T-helper 17 cell (primary cell): ENCODE measurements around the gene FOSL2. TPM values are rescaled to one million over a fixed set of nuclear protein-coding genes. Genes with fewer than 3 reads are reported as not detected.
A peak's percentile ranks its signal among the peaks of the same experiment; 100 is the strongest.

Source experiments
- ATAC-seq: fragments of 150-1000 bp; cut with Tn5 transposase; 2 replicates; pipeline ENCODE4 v1.10.0; 2021; ENCODE audit warnings: mild to moderate bottlenecking, moderate library complexity
- DNase-seq, 3 donors: peaks; one replicate each; pipeline versions ENCODE4 v3.0.0 to v3.0.0-alpha.2; 2020 to 2021
- H3K9me3 ChIP-seq: one replicate; pipeline ENCODE4 v1.7.0; 2013; ENCODE audit warnings: low read length, mild to moderate bottlenecking; ENCODE audit not compliant: control insufficient read depth, poor library complexity, severe bottlenecking
- H3K27ac Mint-ChIP-seq: one replicate; pipeline ENCODE4 v1.8.0; 2022; ENCODE audit warnings: mild to moderate bottlenecking, moderate library complexity, mixed read lengths
- H3K27me3 Mint-ChIP-seq: one replicate; pipeline ENCODE4 v1.8.0; 2022; ENCODE audit warnings: mixed read lengths
- H3K36me3 Mint-ChIP-seq: one replicate; pipeline ENCODE4 v1.8.0; 2022; ENCODE audit warnings: low read depth, mixed read lengths
- H3K4me1 Mint-ChIP-seq: one replicate; pipeline ENCODE4 v1.8.0; 2022; ENCODE audit warnings: mild to moderate bottlenecking, mixed read lengths
- H3K4me3 Mint-ChIP-seq: one replicate; pipeline ENCODE4 v1.8.0; 2022; ENCODE audit warnings: mild to moderate bottlenecking, moderate library complexity, mixed read lengths
- total RNA-seq, 4 donors: library from RNA in 2 of 4; stranded (reverse) in 2 of 4; gene quantifications; one replicate each; pipeline ENCODE4 v1.2.3 and lab custom pipeline; 2022 to 2026

The FOSL2 gene
- total RNA-seq, 2 donors from 2014 or later = 114 to 153 TPM

DNA sequence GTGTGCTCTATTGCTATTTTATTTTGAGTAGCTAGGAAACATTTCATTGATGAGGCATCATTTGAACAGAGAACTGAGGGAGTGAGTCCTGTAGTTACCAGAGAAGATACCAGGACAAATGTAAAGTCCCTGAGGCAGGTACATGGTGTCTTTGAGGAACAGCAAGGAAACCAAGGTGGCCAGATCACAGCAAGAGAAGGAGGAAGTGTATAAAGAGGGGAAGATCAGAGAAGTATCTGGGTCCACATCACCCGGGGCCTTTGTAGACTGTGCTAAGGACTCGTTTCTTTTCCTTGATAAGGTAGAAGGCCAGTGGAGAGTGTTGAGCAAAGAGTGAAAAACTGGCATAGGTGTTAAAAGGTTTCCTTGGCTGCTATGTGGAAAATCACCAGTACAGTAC lies 68.4 kb downstream of the FOSL2 start:
- Mint-ChIP-seq H3K4me3 (no peak overlapping the region), H3K27me3 (peaks cover 10% of the 10 kb centered on the region), H3K27ac (no peak overlapping the region), H3K36me3 (peaks cover 3% of the 10 kb centered on the region), H3K4me1 (peaks cover 12% of the 10 kb centered on the region)
- ATAC-seq (no peak), DNase-seq (no peak)
- H3K9me3 ChIP-seq = no peaks in the 10 kb centered on the region

DNA sequence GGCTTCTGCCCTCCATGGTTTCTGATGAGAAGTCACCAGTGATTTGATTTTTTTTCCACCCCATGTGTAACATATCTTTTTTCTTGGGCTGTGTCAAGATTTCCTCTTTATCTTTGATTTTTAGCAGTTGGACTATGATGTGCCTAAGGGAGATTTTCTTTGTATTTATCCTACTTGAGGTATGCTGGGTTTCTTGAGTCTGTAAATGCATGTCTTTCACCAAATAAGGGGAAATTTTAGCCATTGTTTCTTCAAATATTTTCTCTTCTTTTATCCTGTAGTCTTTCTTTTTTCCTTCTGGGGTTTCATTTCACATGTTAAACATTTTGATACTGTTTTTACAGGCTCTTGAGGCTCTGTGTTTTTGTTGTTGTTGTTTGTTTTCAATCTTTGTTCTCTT lies 69.5 kb downstream of the FOSL2 start:
- no peaks in the 10 kb centered on the region for H3K9me3 ChIP-seq
- ATAC-seq (no peak), DNase-seq (no peak)
- H3K4me1 Mint-ChIP-seq = peaks cover 13% of the 10 kb centered on the region
- H3K27ac Mint-ChIP-seq = no peak overlapping the region
- H3K36me3 Mint-ChIP-seq = peaks cover 3% of the 10 kb centered on the region
- H3K27me3 Mint-ChIP-seq = peaks cover 9% of the 10 kb centered on the region
- no peak overlapping the region for H3K4me3 Mint-ChIP-seq

DNA sequence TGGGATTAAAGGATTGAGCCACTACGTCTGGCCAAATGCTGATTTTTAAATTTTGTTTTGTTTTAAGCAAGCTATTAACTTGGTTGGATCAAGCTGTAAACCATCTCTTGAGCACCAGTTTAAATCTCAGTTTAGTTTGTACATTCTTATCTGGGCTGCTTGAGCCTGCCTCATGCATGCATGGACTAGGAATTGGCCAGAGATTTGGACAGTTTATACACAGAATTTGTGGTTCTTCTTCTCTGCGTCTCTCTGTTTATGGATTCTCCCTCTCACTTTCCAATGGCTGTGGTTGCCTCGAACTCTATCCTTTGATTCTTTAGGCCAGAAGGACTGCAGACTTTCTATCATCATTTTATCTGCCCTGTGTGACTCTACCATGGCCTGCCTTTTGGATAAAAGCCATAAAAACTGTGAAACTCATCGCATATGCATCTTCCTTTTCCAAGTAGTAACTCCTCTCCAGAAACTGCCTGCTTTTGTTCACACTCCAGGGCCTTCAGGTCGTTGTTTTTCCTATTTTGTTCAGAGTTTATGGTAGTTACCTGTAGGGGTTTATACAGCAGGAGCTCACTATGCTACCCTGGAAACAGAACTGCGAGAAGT lies 70.7 kb downstream of the FOSL2 start:
- Mint-ChIP-seq H3K36me3 (peaks cover 3% of the 10 kb centered on the region), H3K4me1 (peaks cover 10% of the 10 kb centered on the region), H3K27ac (no peak overlapping the region)

DNA sequence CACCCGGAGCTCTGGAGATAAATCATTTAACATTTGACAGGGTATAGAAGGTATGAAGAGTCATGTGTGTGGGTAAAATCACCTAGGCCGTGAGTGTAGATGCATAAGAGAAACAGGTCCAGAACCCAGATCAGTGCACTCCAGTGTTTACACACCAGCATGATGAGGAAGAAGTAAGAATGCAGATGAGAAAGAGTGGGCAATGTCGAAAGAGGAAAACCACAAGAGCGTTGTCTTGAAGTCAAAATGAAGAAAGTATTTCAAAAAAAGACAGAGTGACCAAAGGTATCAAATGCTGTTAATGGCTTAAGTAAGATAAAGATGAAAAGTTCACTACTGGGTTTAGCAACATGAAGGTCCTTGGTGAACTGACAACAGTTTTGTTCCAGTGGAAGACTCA lies 71.2 kb downstream of the FOSL2 start:
- H3K36me3 Mint-ChIP-seq = peaks cover 3% of the 10 kb centered on the region
- ATAC-seq = no peak
- H3K9me3 ChIP-seq = no peaks in the 10 kb centered on the region
- peaks cover 12% of the 10 kb centered on the region for H3K4me1 Mint-ChIP-seq
- DNase-seq = no peak
- H3K27me3 Mint-ChIP-seq = no peaks in the 10 kb centered on the region
- no peak overlapping the region for H3K4me3 Mint-ChIP-seq
- no peak overlapping the region for H3K27ac Mint-ChIP-seq

More for the DNA sequence above, 70.7 kb downstream of the FOSL2 start:
- no peak for ATAC-seq
- no peaks in the 10 kb centered on the region for H3K27me3 Mint-ChIP-seq
- no peaks in the 10 kb centered on the region for H3K9me3 ChIP-seq
- DNase-seq = no peak
- no peak overlapping the region for H3K4me3 Mint-ChIP-seq

DNA sequence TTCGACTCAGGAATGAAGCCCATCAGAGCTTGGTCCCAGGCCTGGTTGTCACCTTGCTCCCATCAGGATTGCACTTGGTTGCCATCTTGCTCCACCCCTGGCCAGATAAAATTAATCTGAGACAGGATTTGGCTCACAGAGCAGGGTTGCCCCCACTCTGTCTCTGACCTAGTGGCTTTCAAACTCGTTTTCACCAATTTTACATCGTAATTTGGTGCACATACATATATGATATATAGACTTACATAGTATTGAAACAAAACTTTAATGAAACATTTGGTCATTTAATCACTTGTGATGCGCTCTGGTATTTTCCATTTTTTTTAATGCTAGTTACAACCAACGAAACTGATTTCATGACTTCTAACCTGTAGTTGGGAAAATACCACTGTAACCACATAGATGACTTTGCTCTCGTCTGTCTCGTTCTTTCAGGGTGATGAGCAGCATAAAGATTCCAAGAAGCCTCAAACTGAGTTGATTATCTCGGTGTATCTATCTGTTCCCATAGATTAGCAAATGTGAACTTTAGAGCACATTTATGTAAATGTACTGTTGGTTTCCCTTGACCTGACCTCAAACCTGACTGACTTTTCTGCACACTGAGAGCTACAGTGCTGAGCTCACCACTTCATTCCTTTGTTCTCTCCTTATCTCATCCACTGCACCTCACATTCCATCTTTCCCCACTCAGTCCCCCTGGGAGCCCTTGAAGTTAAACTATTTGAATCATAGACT lies 72.7 kb downstream of the FOSL2 start:
- no peaks in the 10 kb centered on the region for H3K27me3 Mint-ChIP-seq
- peak; percentile 68 for ATAC-seq
- peaks cover 3% of the 10 kb centered on the region for H3K36me3 Mint-ChIP-seq
- peak overlapping the region; percentile 45 for H3K27ac Mint-ChIP-seq
- no peak for DNase-seq
- H3K4me3 Mint-ChIP-seq = peak overlapping the region; percentile 55
- no peaks in the 10 kb centered on the region for H3K9me3 ChIP-seq
- peaks cover 17% of the 10 kb centered on the region for H3K4me1 Mint-ChIP-seq

Other genes starting within 250 kb of the FOSL2 start
- 1 to 10 TPM; 2.2 to 2.7 TPM for gene PLB1, start 103.2 kb downstream of the FOSL2 start, total RNA-seq